GM10266 (cell line): ENCODE results near the gene ABLIM2.

Source experiments
- DNase-seq: peaks from one replicate; pipeline ENCODE4 v3.0.0; 2012; ENCODE audit errors: extremely low spot score
- CTCF ChIP-seq: IDR thresholded peaks from 2 replicates; pipeline ENCODE4 v1.5.1; 2012; ENCODE audit warnings: mild to moderate bottlenecking, low read depth; ENCODE audit not compliant: control insufficient read depth, insufficient read depth; ENCODE audit errors: missing control alignments

The ABLIM2 gene

GRCh38 chr4:8066336-8066931 is 92.2 kb downstream of the ABLIM2 start:
- TF ChIP-seq CTCF, result no peak
- DNase-seq, result no peak

- no peak for TF ChIP-seq CTCF
- no peak for DNase-seq
Observed at GRCh38 chr4:8063974-8064563, 94.5 kb downstream of the ABLIM2 start.

- TF ChIP-seq CTCF, result no peak
- DNase-seq, result no peak
Observed at GRCh38 chr4:8061573-8061972, 97.0 kb downstream of the ABLIM2 start.

- no peak for TF ChIP-seq CTCF
- DNase-seq, result no peak
Observed at GRCh38 chr4:8061145-8061544, 97.5 kb downstream of the ABLIM2 start.

GRCh38 chr4:8060632-8061031 is 98.0 kb downstream of the ABLIM2 start:
- no peak for TF ChIP-seq CTCF
- no peak for DNase-seq

- TF ChIP-seq CTCF, result no peak
- no peak for DNase-seq
Observed at GRCh38 chr4:8058031-8058479, 100.6 kb downstream of the ABLIM2 start.

- no peak for DNase-seq
- no peak for TF ChIP-seq CTCF
Observed at GRCh38 chr4:8055206-8055605, 103.4 kb downstream of the ABLIM2 start.
